Measurements from ENCODE around the gene KSR1. TPM values are rescaled to one million over a fixed set of nuclear protein-coding genes. Genes with fewer than 3 reads are reported as not detected.

KSR1 gene
- total and polyA plus RNA-seq, 9 of the 15 experiments (the other 6 are each of a cell fraction or from before 2014, with no cell fraction given): 1.4 to 51.7 (median 18.4) TPM

- Histone ChIP-seq H3K9me3 (replicated peaks; ENCODE audit: control insufficient read depth, insufficient read depth, low read depth, low read length) (no peaks in the 10 kb centered on the region), H3K4me2 (ENCODE audit: insufficient read depth, low read length) (peak overlapping the region; percentile 54), H3K9ac (ENCODE audit: insufficient read depth in 1 of 2, low read depth in 2 of 2, low read length in 2 of 2) (peak overlapping the region; percentile 62 to 87), H3K36me3 (ENCODE audit: control insufficient read depth, insufficient read depth, low read length) (peaks cover 7% of the 10 kb centered on the region; the same call in 2 of the 3 replicates), H4K20me1 (replicated peaks; ENCODE audit: control insufficient read depth, insufficient read depth, low read length) (no peaks in the 10 kb centered on the region), H3K27ac (ENCODE audit: extremely low read depth, low read depth, low read length) (peak overlapping the region; percentile 92), H3K9me1 (ENCODE audit: control insufficient read depth, insufficient read depth, low read length) (peaks cover 4% of the 10 kb centered on the region), H3K4me1 (replicated peaks in 1 of 2; ENCODE audit: control insufficient read depth in 2 of 2, insufficient read depth in 2 of 2, low read length in 2 of 2) (peaks cover 61 to 91% of the 10 kb centered on the region in 2 experiments), H3K4me3 (no peak overlapping the region), H3K27me3 (ENCODE audit: control insufficient read depth in 2 of 2, insufficient read depth in 2 of 2, low read length in 2 of 2) (no peaks in the 10 kb centered on the region), H2AFZ (ENCODE audit: low read depth, low read length) (0 out of 2 replicates have a peak overlapping the region, but pooled peaks have one; percentile 7), H3K79me2 (ENCODE audit: control insufficient read depth, insufficient read depth, low read length) (peaks cover 84% of the 10 kb centered on the region)
- ATAC-seq: peak; percentile 66
- 12% methylated on average over 7 of the region's 7 CpGs for WGBS (ENCODE audit: insufficient coverage, low coverage, missing lambda C conversion rate)
- ChIA-PET POLR2A (interaction anchor here (1.3 kb wide), 1 partner anchor 17 kb away, joined by 4 read pairs; no protein-coding TSS in a partner anchor), CTCF (ENCODE audit: low intra/inter-chr PET ratio) (interaction anchor here (1.0 kb wide), 1 partner anchor 76 kb away, joined by 3 read pairs; no protein-coding TSS in a partner anchor)
- BruUV-seq (replicated peaks): no TSS peak
- DNase-seq (ENCODE audit: extremely low read depth in 1 of 4, low spot score in 3 of 4): peak; percentile 71 to 89 (median 73)
- intact Hi-C loops (cut with micrococcal nuclease) (loop anchor here (1.0 to 10.0 kb wide), 6 partner anchors 31 to 485 kb away; no protein-coding TSS in a partner anchor), in situ Hi-C loops (cut with MboI) (no loop called here)
- peak; percentile 79 for FAIRE-seq
- peak; percentile 35; the same call in 1 of the 2 replicates for TF ChIP-seq EGR1 (conservative IDR thresholded peaks at IDR 0.05)
- peak; percentile 82 for TF ChIP-seq ZNF589 (CRISPR knock-in tag; IDR thresholded peaks at IDR 0.05; ENCODE audit: low read depth)
- peak; percentile 54 for TF ChIP-seq ARHGAP35 (IDR thresholded peaks at IDR 0.05; ENCODE audit: partially characterized antibody)
- peak; percentile 76 for TF ChIP-seq MTA2 (IDR thresholded peaks at IDR 0.05; ENCODE audit: low read depth)
- TF ChIP-seq JUNB (CRISPR knock-in tag; conservative IDR thresholded peaks at IDR 0.05): no peak
- no peak for TF ChIP-seq CLOCK (CRISPR knock-in tag; IDR thresholded peaks at IDR 0.05; ENCODE audit: borderline replicate concordance)
- peak; percentile 94 for TF ChIP-seq RNF2 (IDR thresholded peaks at IDR 0.05)
- no peak for TF ChIP-seq E2F4 (CRISPR knock-in tag; IDR thresholded peaks at IDR 0.05; ENCODE audit: low read depth)
- peak; percentile 26 for TF ChIP-seq NCOA4 (IDR thresholded peaks at IDR 0.05; ENCODE audit: partially characterized antibody)
- TF ChIP-seq MLLT1 (IDR thresholded peaks at IDR 0.05): peak in 1 of 2 experiments; percentile 90; a peak in 3 of 4 replicates
- TF ChIP-seq ZNF398 (CRISPR knock-in tag; IDR thresholded peaks at IDR 0.05): no peak
- peak; percentile 78 for TF ChIP-seq CEBPB (tag; IDR thresholded peaks at IDR 0.05)
Measured at GRCh38 chr17:27569884-27570577, 113.8 kb downstream of the KSR1 start.
